Fibroblast of skin of scalp (primary cell): ENCODE data around the gene THSD7B.
A peak's percentile ranks its signal among the peaks of the same experiment; 100 is the strongest.

Source experiments
- DNase-seq: peaks from one replicate; pipeline ENCODE4 v3.0.0-alpha.2; 2013

THSD7B gene

DNA sequence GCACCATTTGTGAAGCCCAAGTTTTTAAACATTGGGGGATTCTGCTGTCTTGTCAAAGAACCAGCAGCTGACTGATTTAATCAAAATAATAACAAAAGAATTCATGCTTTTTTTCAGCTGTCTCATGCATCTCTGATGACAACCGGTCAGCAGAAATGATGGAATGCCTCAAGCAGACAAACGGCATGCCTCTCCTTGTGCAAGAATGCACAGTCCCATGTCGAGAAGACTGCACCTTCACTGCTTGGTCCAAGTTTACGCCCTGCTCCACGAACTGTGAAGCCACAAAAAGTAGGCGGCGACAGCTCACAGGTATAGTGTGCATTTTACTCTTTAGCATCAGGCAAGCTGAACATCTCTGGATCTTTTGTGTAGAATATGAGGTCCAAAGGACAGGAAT is 640.2 kb downstream of the THSD7B start:
- no peak for DNase-seq

- DNase-seq, result no peak
Observed at GRCh38 chr2:137411585-137411984, 646.2 kb downstream of the THSD7B start.

GRCh38 chr2:137420744-137421143 is 655.4 kb downstream of the THSD7B start:
- DNase-seq, result peak; percentile 6

DNA sequence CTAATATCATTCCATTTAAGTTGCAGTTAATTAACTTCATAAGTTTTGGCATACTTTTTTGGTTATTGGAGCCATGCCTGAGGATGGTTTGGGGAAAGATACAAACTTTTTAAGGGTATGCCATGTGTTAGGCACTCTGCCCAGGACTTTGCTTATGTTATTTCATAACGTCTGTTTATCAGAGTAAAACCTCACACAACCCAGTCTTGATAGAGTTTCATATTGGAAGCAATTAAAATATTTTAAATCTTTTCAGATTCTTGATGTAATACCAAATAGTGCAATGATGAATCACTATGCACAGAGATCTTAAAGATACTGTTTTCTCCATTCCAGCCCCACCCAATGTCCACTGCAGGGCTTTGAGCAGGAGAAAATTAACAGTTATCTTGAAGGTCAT is 669.8 kb downstream of the THSD7B start:
- peak; percentile 58 for DNase-seq

- DNase-seq, result no peak
Observed at GRCh38 chr2:137437386-137437785, 672.0 kb downstream of the THSD7B start.

GRCh38 chr2:137444970-137445369 is 679.6 kb downstream of the THSD7B start:
- no peak for DNase-seq

- DNase-seq, result no peak
Observed at GRCh38 chr2:137449454-137449853, 684.1 kb downstream of the THSD7B start.

GRCh38 chr2:137454886-137455285 is 689.5 kb downstream of the THSD7B start:
- DNase-seq, result no peak

DNA sequence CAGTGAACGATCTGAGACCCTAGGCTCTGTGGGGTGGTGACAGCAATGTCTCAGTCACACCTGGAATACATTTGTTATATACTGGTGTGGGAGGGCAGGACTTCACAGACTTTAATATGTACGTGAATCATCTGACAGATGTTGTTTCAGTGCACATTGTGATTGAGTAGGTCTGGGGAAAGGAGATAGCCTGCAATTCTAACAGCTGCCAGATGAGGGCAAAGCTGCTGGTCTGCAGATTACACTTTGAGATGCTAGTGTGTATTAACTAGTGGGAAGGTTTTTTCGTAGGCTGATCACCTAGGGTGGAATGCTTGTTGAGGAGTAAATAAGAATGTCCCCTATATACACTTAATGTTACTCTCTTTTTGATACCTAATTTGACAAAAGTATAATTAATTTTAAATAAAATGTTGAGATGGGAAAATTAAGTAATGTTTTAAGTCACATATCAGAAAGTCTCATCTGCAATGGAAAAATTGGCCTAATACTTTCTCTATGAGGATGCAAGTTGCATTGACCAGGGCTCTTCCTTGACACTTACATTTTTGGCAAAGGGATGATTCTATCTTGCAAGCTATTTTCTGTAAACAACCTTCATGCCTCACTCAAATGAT is 702.0 kb downstream of the THSD7B start:
- peak; percentile 19 for DNase-seq

DNA sequence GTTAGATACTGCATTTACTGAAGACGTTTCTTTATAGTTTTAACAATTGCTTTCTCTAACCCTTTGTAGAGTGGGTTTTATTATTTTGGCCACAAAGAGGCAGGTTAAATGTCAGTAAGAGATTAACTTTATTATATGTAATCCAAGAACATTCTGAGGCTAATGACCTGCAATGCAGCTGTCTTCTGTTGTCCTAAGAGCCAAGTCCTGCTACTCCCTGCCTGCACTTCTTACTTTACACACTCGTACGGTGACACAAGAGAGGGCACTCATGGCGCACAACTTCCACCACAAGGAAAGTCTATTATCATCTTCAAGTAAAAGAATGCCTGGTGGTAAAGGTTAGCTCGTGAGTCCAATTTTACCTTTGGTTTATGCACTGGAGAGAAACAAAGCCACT is 727.9 kb downstream of the THSD7B start:
- no peak for DNase-seq

DNA sequence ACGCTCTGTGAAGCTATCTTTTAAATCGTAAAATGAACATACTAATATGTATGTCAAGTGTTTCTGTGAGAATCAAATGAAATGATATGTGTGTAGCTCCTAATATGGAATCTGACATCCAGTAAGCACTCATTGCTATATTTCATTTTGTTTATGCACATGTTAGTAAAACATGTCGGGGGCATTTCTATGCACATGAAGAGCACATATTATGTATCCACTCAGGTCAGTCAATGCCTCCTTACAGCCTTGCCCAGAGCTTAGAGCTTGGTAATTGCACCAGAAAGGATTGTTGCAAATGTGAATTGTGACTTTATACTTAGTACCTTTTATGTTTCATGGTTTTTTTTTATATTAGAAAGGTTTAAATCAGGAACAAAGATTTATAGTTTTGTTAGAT is 735.3 kb downstream of the THSD7B start:
- no peak for DNase-seq

DNA sequence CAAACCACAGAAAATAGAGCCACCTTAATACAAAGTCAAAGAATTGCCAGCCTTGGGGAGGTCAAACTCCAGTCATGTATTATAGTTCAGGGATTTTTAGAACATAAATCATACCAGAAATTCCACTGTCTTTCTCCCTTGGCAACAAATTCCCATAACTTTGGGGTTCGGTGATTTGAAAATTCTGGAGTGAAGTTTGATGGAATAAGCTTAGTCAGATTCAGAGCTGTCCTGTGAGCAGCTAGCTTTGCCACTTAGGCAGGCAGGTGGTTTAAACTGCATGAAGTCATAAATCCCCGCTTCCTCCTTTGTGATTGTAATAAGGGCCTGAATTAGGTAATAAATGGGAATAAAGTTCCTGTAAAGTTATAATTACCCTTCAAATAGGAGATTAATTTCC is 741.9 kb downstream of the THSD7B start:
- no peak for DNase-seq

DNA sequence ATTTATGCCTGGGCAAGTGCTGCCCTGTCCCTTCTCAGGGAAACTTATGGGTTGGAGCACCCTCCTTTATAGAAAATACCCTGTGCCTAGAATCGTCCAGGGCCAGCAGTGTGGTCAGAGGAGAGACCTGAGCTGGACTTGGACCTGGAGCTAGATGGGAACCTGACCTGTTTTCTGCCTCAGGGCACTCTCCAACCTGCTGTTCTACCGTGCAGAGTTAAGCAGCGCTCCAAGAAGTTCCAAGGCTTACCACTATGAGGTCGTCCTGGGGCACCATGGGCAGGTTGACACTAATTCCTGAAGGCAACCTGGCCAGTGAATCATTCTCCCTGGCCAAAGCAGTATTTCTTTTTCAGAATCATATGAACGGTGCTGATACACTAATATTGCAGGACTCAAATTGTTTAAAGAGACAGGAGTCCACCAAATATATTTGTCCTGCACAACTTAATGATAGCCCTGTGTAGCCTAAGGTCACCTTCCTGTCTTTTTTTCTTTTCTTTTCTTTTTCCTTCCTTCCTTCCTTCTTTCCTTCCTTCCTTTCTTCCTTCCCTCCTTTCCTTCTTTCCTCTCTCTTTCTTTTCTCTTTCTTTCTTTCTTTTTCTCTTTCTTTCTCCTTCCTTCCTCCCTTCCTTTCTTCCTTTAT is 743.5 kb downstream of the THSD7B start:
- DNase-seq, result no peak

DNA sequence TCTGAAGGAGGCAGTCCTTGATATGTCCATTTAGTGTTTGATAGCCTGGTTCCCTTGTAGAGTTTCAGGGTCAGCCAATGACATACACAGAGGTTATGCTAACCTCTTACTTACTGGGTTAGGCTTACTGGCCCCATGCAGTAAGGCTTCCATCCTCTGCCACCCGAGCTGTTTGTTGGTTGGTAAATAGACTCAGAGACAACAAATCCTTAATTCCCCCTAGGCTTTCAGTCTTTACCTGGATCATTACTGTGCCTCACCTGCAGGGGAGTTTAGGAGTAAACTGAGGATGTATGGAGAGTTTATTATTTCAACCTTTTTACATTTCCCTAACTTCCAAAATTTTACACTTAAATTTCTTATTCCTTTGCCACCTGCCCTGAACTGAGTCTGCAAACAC is 746.2 kb downstream of the THSD7B start:
- no peak for DNase-seq

GRCh38 chr2:137521653-137522619 is 756.6 kb downstream of the THSD7B start:
- DNase-seq, result no peak

GRCh38 chr2:137522620-137523011 is 757.3 kb downstream of the THSD7B start:
- no peak for DNase-seq

- DNase-seq, result no peak
Observed at GRCh38 chr2:137523931-137524330, 758.6 kb downstream of the THSD7B start.

GRCh38 chr2:137525132-137525531 is 759.8 kb downstream of the THSD7B start:
- no peak for DNase-seq

DNA sequence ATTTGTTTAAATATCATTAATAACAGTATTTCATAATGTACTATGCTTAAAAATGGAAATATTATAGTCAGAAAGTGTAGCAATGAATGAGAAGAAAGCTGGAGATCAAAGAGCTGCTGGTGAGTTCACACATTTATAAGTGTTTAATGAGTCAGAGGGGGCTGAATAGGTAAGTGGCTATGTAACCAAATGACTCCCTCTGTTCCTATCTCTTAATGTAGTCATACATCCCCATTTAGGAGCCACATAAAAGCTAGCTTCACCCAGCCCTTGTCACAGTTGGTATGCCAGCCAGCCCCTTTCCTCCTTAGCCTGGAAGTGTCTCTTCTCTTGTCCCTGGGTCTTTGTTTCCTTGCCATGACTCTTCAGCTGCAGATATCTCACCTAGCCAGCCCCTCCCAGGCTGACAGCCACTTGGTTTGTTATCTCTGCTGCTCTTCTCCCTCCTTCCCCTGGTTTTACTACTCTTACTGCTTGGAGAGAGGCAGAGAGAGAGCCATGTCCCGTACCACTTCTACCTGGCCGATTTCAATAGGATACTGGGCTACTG is 760.4 kb downstream of the THSD7B start:
- no peak for DNase-seq

DNA sequence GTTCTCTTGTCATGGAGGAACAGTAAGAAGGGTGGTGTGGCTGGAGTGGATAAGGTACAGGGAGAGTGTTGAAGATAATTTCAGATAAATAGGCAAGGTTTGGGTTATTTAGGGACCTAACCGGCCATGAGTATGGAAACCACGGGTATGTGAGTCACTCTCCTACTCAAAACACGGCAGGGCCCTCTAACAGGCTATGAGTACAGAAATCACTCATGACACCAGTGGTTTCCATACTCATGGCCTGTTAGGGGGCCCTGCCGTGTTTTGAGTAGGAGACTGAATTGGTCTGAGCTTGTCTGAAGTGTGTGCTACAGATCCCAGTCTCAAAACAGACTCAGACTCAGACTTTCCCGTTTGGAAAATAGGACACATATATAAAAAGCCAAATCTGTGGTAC is 770.6 kb downstream of the THSD7B start:
- no peak for DNase-seq

DNA sequence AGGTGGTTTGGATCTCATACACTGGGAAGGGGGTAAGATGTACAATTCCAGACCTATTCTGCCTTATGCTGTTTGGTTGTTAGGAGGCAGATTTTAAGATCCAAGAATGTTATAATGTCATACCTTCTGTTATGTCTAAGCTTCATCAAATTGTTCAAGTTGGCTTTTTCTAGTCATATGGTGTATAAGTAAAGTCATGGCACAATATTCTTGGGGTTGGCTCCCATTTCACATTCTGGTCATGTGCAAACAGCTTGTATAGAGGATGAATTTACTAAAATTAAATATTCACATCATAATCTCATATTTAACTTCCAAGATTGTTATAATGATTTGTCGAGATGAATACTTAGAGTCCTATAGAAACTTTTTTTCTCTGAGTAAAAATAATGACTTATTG is 774.0 kb downstream of the THSD7B start:
- no peak for DNase-seq

GRCh38 chr2:137547842-137548241 is 782.5 kb downstream of the THSD7B start:
- DNase-seq, result no peak

DNA sequence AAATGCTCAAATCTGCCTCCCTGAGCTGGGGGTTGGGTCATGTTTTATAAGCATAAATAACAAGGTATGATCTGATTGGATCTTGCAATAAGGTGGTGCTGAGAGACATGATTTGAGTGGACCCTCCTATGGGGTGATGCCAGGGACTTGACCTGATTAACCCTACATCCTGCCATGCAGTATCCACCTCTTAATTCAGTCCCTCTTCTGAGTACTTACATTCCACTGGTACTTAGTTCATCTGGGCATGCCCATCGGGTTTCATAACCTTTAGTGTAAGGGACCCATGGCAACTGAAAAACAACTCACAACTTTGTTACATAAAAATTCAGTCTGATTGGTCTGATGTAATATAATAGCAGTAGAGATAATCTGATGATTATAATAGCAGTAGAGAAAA is 801.0 kb downstream of the THSD7B start:
- DNase-seq, result no peak
